Measurements from ENCODE around the gene THRAP3. TPM values are rescaled to one million over a fixed set of nuclear protein-coding genes. Genes with fewer than 3 reads are reported as not detected.

THRAP3 gene
- total and polyA plus RNA-seq, 9 of the 15 experiments (the other 6 are each of a cell fraction or from before 2014, with no cell fraction given) = 66.2 to 135 (median 113) TPM

DNA sequence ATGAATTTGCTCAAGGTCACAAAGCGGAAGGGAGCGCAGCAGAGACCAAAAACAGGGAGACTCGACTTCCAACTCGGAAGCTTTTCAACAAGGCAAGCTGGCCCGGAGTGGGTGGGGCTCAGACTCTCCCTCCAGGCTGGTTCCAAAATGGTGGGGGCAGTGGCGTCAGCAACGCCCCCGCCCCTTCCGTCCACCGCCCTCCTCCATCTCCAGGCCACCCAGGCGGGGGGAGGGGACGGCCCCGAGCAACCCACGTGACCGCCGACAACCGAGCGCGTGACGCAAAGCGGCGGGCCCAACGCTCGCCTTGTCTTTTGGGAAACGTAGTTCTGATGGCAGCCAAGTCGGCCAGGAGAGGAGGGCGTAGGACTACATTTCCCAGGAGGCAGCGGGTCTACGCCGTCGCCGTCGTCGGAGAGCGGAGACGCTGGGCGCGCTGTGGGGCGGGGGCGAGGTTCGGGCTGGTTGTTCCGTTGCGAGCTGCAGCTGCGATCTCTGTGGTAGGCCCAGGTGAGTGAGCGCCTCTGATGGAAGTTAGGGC is at the start of gene THRAP3 (continued):
- no peak; a peak in 1 of 4 replicates for TF ChIP-seq TEAD1 (CRISPR knock-in tag; IDR thresholded peaks at IDR 0.05)
- TF ChIP-seq, protein P1, sequence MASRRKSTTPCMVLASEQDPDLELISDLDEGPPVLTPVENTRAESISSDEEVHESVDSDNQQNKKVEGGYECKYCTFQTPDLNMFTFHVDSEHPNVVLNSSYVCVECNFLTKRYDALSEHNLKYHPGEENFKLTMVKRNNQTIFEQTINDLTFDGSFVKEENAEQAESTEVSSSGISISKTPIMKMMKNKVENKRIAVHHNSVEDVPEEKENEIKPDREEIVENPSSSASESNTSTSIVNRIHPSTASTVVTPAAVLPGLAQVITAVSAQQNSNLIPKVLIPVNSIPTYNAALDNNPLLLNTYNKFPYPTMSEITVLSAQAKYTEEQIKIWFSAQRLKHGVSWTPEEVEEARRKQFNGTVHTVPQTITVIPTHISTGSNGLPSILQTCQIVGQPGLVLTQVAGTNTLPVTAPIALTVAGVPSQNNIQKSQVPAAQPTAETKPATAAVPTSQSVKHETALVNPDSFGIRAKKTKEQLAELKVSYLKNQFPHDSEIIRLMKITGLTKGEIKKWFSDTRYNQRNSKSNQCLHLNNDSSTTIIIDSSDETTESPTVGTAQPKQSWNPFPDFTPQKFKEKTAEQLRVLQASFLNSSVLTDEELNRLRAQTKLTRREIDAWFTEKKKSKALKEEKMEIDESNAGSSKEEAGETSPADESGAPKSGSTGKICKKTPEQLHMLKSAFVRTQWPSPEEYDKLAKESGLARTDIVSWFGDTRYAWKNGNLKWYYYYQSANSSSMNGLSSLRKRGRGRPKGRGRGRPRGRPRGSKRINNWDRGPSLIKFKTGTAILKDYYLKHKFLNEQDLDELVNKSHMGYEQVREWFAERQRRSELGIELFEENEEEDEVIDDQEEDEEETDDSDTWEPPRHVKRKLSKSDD (conservative IDR thresholded peaks at IDR 0.05; ENCODE audit: low read length) = no peak; the same call in none of the 2 replicates
- no peak for TF ChIP-seq SNIP1 (IDR thresholded peaks at IDR 0.05; ENCODE audit: low read depth)
- TF ChIP-seq PHTF2 (CRISPR knock-in tag; IDR thresholded peaks at IDR 0.05) = no peak
- TF ChIP-seq ARHGAP35 (IDR thresholded peaks at IDR 0.05; ENCODE audit: partially characterized antibody) = no peak
- TF ChIP-seq NELFE (IDR thresholded peaks at IDR 0.05; ENCODE audit: insufficient read depth, insufficient read length) = no peak
- TF ChIP-seq NFIX (CRISPR knock-in tag; IDR thresholded peaks at IDR 0.05; ENCODE audit: low read depth) = no peak
- TF ChIP-seq FOS (IDR thresholded peaks at IDR 0.05; ENCODE audit: extremely low read depth, insufficient read length) = peak; percentile 63
- no peak for TF ChIP-seq ELF4 (CRISPR knock-in tag; IDR thresholded peaks at IDR 0.05)
- TF ChIP-seq CXXC5 (CRISPR knock-in tag; IDR thresholded peaks at IDR 0.05) = peak; percentile 100
- TF ChIP-seq NCOA6 (IDR thresholded peaks at IDR 0.05) = peak; percentile 99
- no peak for TF ChIP-seq SRSF1 (IDR thresholded peaks at IDR 0.05; ENCODE audit: low read depth, low read length)
- peak; percentile 76 for TF ChIP-seq NR2C2 (CRISPR knock-in tag; IDR thresholded peaks at IDR 0.05)
- TF ChIP-seq NR2C2 (tag; IDR thresholded peaks at IDR 0.05) = peak; percentile 91
- TF ChIP-seq, protein P2, sequence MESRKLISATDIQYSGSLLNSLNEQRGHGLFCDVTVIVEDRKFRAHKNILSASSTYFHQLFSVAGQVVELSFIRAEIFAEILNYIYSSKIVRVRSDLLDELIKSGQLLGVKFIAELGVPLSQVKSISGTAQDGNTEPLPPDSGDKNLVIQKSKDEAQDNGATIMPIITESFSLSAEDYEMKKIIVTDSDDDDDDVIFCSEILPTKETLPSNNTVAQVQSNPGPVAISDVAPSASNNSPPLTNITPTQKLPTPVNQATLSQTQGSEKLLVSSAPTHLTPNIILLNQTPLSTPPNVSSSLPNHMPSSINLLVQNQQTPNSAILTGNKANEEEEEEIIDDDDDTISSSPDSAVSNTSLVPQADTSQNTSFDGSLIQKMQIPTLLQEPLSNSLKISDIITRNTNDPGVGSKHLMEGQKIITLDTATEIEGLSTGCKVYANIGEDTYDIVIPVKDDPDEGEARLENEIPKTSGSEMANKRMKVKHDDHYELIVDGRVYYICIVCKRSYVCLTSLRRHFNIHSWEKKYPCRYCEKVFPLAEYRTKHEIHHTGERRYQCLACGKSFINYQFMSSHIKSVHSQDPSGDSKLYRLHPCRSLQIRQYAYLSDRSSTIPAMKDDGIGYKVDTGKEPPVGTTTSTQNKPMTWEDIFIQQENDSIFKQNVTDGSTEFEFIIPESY (CRISPR knock-in tag; IDR thresholded peaks at IDR 0.05) = 0 out of 2 replicates have a peak, but pooled peaks have one; percentile 60
- TF ChIP-seq SMAD1 (IDR thresholded peaks at IDR 0.05; ENCODE audit: low read depth, low read length, partially characterized antibody) = peak; percentile 37
- TF ChIP-seq SAFB2 (IDR thresholded peaks at IDR 0.05; ENCODE audit: borderline replicate concordance, low read depth, low read length, severe bottlenecking) = no peak
- peak; percentile 98 for TF ChIP-seq RBFOX2 (IDR thresholded peaks at IDR 0.05; ENCODE audit: low read depth, low read length)

Data from K562 (cell line).